SU-DHL-6 (cell line): ENCODE results near the gene PADI2.

Experiments used
- H2AFZ ChIP-seq: fragments of 200-600 bp; sonication (generic); 2 replicates; pipeline ENCODE4 v1.6.1; 2014; ENCODE audit warnings: low read depth, mild to moderate bottlenecking, moderate library complexity, mixed read lengths, antibody characterized with exemption, low read length; ENCODE audit not compliant: severe bottlenecking
- H3F3A ChIP-seq: fragments of 200-600 bp; shearing (Covaris generic); 2 replicates; pipeline ENCODE4 v1.6.0; 2016; ENCODE audit warnings: antibody characterized with exemption, mild to moderate bottlenecking; ENCODE audit not compliant: insufficient read depth
- H3K27ac ChIP-seq: fragments of 200-600 bp; sonication (generic); 2 replicates; pipeline ENCODE4 v1.5.1; 2016; ENCODE audit warnings: low read depth, mild to moderate bottlenecking, low read length, moderate library complexity, mixed read lengths
- H3K27me3 ChIP-seq: fragments of 200-600 bp; sonication (generic), shearing (Covaris generic); 2 replicates; pipeline ENCODE4 v1.6.0; 2014; ENCODE audit warnings: mild to moderate bottlenecking, low read length
- H3K36me3 ChIP-seq: fragments of 200-600 bp; sonication (generic); 2 replicates; pipeline ENCODE4 v1.6.1; 2014; ENCODE audit warnings: mild to moderate bottlenecking, low read length, mixed read lengths
- H3K4me2 ChIP-seq: fragments of 300-600, 200-600 bp; shearing (Covaris generic), sonication (generic); 2 replicates; pipeline ENCODE4 v1.6.0; 2014; ENCODE audit warnings: low read length, low read depth, mild to moderate bottlenecking; ENCODE audit not compliant: poor library complexity, severe bottlenecking
- H3K4me3 ChIP-seq: fragments of 200-600 bp; sonication (generic); 2 replicates; pipeline ENCODE4 v1.5.1; 2014; ENCODE audit warnings: antibody characterized with exemption, low read length, mild to moderate bottlenecking, mixed read lengths; ENCODE audit not compliant: insufficient read depth, poor library complexity, severe bottlenecking
- H3K79me2 ChIP-seq: fragments of 200-600 bp; sonication (generic); 2 replicates; pipeline ENCODE4 v1.6.1; 2014; ENCODE audit warnings: mild to moderate bottlenecking, low read length, moderate library complexity; ENCODE audit not compliant: insufficient read depth
- H3K9ac ChIP-seq: fragments of 200-600 bp; sonication (generic); 2 replicates; pipeline ENCODE4 v1.7.0; 2014; ENCODE audit warnings: mild to moderate bottlenecking, low read length
- H3K9me2 ChIP-seq: fragments of 200-600 bp; sonication (generic); replicated peaks from 2 replicates; pipeline ENCODE4 v1.6.1; 2014; ENCODE audit warnings: low read length; ENCODE audit not compliant: insufficient read depth
- H3K9me3 ChIP-seq: fragments of 200-600 bp; sonication (generic); 2 replicates; pipeline ENCODE4 v1.6.1; 2014; ENCODE audit warnings: low read length, mixed read lengths; ENCODE audit not compliant: insufficient read depth
- H4K20me1 ChIP-seq: fragments of 200-600 bp; sonication (generic); 2 replicates; pipeline ENCODE4 v1.6.1; 2014; ENCODE audit warnings: low read depth, mild to moderate bottlenecking, antibody characterized with exemption, low read length, moderate library complexity, mixed read lengths
- EZH2phosphoT487 ChIP-seq: fragments of 200-600 bp; sonication (generic), shearing (Covaris generic); conservative IDR thresholded peaks from 2 replicates; pipeline ENCODE4 v1.6.1; 2018; ENCODE audit warnings: mild to moderate bottlenecking, antibody characterized with exemption, low read length, moderate library complexity, mixed read lengths
- TF ChIP-seq, protein P1 (sequence below): fragments of 200-600 bp; sonication (generic); IDR thresholded peaks from one replicate; pipeline ENCODE4 v1.5.1; 2017; ENCODE audit warnings: antibody characterized with exemption, mild to moderate bottlenecking, low read length, moderate library complexity; ENCODE audit not compliant: insufficient read depth, poor library complexity, severe bottlenecking

The PADI2 gene

DNA sequence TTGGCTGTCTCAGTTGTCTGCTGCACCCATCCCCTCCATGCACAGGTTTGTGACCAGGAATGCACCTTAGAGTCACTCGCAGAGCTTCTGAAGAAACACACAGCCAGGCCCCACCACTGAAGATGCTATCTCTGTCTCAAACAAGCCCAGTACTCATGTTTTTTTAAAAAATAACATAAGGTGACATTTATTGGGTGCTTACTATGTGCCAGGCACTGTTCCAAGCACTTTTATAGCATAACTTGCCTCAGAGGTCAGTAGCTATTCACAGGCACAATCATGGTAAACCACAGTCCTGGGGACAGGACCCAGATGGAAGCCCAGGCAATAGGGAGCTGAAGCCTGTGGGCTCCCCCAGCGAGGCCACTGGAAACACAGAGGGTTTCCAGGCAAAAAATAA is 98.7 kb downstream of the PADI2 start:
- Histone ChIP-seq H3F3A (no peaks in the 10 kb centered on the region), H3K36me3 (peaks cover 10% of the 10 kb centered on the region; the same call in 1 of the 2 replicates), H3K4me2 (no peak overlapping the region), H3K9me2 (no peaks in the 10 kb centered on the region), H3K4me3 (no peak overlapping the region), H4K20me1 (no peaks in the 10 kb centered on the region), H3K9me3 (no peaks in the 10 kb centered on the region), H3K79me2 (no peaks in the 10 kb centered on the region), H3K27me3 (no peaks in the 10 kb centered on the region), H2AFZ (no peak overlapping the region), H3K27ac (no peak overlapping the region), H3K9ac (no peak overlapping the region)
- TF ChIP-seq EZH2phosphoT487 = no peak
- TF ChIP-seq, protein P1, sequence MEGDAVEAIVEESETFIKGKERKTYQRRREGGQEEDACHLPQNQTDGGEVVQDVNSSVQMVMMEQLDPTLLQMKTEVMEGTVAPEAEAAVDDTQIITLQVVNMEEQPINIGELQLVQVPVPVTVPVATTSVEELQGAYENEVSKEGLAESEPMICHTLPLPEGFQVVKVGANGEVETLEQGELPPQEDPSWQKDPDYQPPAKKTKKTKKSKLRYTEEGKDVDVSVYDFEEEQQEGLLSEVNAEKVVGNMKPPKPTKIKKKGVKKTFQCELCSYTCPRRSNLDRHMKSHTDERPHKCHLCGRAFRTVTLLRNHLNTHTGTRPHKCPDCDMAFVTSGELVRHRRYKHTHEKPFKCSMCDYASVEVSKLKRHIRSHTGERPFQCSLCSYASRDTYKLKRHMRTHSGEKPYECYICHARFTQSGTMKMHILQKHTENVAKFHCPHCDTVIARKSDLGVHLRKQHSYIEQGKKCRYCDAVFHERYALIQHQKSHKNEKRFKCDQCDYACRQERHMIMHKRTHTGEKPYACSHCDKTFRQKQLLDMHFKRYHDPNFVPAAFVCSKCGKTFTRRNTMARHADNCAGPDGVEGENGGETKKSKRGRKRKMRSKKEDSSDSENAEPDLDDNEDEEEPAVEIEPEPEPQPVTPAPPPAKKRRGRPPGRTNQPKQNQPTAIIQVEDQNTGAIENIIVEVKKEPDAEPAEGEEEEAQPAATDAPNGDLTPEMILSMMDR = no peak

DNA sequence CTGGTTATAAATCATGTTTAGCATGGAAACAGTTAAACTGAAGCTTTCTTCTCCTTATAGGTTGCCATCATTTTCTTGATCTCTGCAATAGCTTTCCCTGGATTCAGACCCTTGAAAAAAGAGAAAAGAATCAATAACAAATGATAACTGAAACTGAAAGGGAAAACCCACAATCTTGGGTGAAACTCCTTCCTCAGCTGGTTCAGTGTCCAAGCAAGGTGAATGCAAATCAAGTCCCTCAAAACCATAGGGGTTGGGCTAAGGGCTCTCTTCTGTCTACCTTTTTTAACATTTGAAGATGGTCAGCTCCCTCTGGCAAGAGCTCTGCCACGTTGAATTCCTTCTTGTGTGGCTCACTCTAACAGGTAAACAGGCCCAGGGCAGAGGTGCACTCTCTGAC is 100.4 kb downstream of the PADI2 start:
- no peaks in the 10 kb centered on the region for H3K9me2 ChIP-seq
- H3F3A ChIP-seq = no peaks in the 10 kb centered on the region
- no peaks in the 10 kb centered on the region for H4K20me1 ChIP-seq
- TF ChIP-seq, protein P1 = no peak
- TF ChIP-seq EZH2phosphoT487 = no peak
- no peaks in the 10 kb centered on the region for H3K79me2 ChIP-seq
- no peak overlapping the region for H3K4me3 ChIP-seq
- H3K9me3 ChIP-seq = no peaks in the 10 kb centered on the region
- H2AFZ ChIP-seq = no peak overlapping the region
- H3K27ac ChIP-seq = no peak overlapping the region
- no peak overlapping the region for H3K4me2 ChIP-seq
- H3K9ac ChIP-seq = no peak overlapping the region
- H3K27me3 ChIP-seq = no peaks in the 10 kb centered on the region
- peaks cover 10% of the 10 kb centered on the region; the same call in 1 of the 2 replicates for H3K36me3 ChIP-seq

DNA sequence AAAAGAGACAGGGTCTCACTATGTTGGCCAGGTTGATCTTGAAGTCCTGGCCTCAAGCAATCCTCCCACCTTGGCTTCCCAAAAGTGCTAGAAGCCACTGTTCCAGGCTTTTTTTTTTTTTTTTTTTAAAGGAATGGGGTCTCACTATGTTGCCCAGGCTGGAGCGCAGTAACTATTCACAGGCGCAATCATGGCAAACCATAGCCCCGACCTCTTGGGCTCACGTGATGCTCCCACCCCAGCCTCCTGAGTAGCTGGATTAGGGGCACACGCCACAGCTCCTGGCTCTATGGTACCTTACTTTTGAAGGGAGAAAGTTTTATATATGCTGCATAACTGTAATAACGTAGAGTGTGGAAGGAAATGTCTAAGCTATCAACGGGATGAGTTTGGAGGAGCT is 101.8 kb downstream of the PADI2 start:
- Histone ChIP-seq H3K4me2 (no peak overlapping the region), H3K27ac (no peak overlapping the region), H3F3A (no peaks in the 10 kb centered on the region), H3K4me3 (no peak overlapping the region), H3K9me2 (no peaks in the 10 kb centered on the region), H3K9ac (no peak overlapping the region), H3K27me3 (no peaks in the 10 kb centered on the region), H4K20me1 (no peaks in the 10 kb centered on the region), H2AFZ (no peak overlapping the region), H3K36me3 (peaks cover 10% of the 10 kb centered on the region; the same call in 1 of the 2 replicates), H3K79me2 (no peaks in the 10 kb centered on the region), H3K9me3 (no peaks in the 10 kb centered on the region)
- TF ChIP-seq, protein P1 = no peak
- TF ChIP-seq EZH2phosphoT487 = no peak
